ENCODE results near the gene CARD19.
"Not testable (repeated sequence)": the region's sequence is repeated elsewhere in the genome, so short reads cannot be mapped to it uniquely, and the experiment has no call there.

The CARD19 gene

GRCh38 chr9:93097511-93098201 lies 1.6 kb downstream of the CARD19 start:
- no peak for TF ChIP-seq CTCF (IDR thresholded peaks at IDR 0.05; ENCODE audit: low read length, missing control alignments)
- peak overlapping the region; percentile 81 for H3K4me3 ChIP-seq (replicated peaks; ENCODE audit: low read depth, low read length)
- no peak for DNase-seq (ENCODE audit: low read depth)

GRCh38 chr9:93098236-93098946 lies 2.4 kb downstream of the CARD19 start:
- TF ChIP-seq CTCF (IDR thresholded peaks at IDR 0.05; ENCODE audit: low read length, missing control alignments) = no peak
- peak overlapping the region; percentile 81 for H3K4me3 ChIP-seq (replicated peaks; ENCODE audit: low read depth, low read length)
- peak; percentile 98 for DNase-seq (ENCODE audit: low read depth)

- TF ChIP-seq CTCF (IDR thresholded peaks at IDR 0.05; ENCODE audit: low read length, missing control alignments) = no peak
- no peak overlapping the region for H3K4me3 ChIP-seq (replicated peaks; ENCODE audit: low read depth, low read length)
- no peak for DNase-seq (ENCODE audit: low read depth)
Measured at GRCh38 chr9:93099551-93100275, 3.7 kb downstream of the CARD19 start.

GRCh38 chr9:93100276-93100636 lies 4.2 kb downstream of the CARD19 start:
- no peak overlapping the region for H3K4me3 ChIP-seq (replicated peaks; ENCODE audit: low read depth, low read length)
- no peak for TF ChIP-seq CTCF (IDR thresholded peaks at IDR 0.05; ENCODE audit: low read length, missing control alignments)

GRCh38 chr9:93101086-93101485 lies 5.1 kb downstream of the CARD19 start:
- not testable (repeated sequence) for H3K4me3 ChIP-seq (replicated peaks; ENCODE audit: low read depth, low read length); DNase-seq (ENCODE audit: low read depth)

More at GRCh38 chr9:93100276-93100636, 4.2 kb downstream of the CARD19 start:
- DNase-seq (ENCODE audit: low read depth) = no peak

DNA sequence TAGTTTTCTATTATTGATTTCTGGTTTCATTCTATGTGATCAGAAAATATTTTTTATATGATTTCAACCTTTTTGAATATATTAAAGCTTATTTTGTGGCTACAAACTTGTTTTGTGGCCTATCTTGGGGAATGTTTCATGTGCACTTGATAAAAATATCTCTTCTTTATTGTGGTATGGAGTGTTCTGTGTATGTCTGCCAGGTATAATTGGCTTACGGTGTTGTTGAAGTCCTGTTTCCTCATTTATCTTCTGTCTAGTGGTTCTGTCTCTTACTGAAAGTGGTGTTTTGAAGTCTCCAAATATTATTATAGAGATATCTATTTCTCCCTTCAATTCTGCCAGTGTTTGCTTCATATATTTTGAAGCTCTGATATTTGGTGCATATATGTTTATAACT lies 9.6 kb downstream of the CARD19 start:
- no peak overlapping the region for H3K4me3 ChIP-seq (replicated peaks; ENCODE audit: low read depth, low read length)

More for the DNA sequence above, 9.6 kb downstream of the CARD19 start:
- DNase-seq (ENCODE audit: low read depth) = no peak
- TF ChIP-seq CTCF (IDR thresholded peaks at IDR 0.05; ENCODE audit: low read length, missing control alignments) = no peak

Measured in fibroblast of pulmonary artery (primary cell).